ENCODE measurements around the gene PHTF2. TPM values are rescaled to one million over a fixed set of nuclear protein-coding genes. Genes with fewer than 3 reads are reported as not detected.

Gene PHTF2
- polyA plus RNA-seq, 1 donor (not counting 4 experiments of a cell fraction or from before 2014, with no cell fraction given), result 24.1 TPM

DNA sequence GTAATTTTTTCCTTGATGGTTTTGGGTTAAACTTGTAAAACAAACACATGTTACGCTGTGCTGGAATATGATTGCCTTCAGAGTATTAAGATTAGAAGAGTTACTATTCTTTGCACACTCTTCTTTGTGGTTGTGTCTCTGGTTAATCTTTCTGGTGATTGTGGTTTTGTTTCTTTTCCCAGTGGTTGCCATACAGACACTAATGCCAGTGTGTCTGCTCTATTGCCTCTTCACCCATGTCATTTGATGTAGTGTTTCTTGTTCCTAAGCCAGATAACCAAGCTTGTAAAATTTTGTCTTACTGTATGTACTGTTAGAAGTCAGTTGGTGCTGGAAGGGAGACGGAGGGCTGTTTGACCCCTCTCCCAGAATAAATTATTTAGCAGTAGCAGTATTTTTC, 124.8 kb downstream of the PHTF2 start:
- no peak overlapping the region for H3K27ac ChIP-seq (ENCODE audit: control insufficient read depth, insufficient read depth, low read length)

DNA sequence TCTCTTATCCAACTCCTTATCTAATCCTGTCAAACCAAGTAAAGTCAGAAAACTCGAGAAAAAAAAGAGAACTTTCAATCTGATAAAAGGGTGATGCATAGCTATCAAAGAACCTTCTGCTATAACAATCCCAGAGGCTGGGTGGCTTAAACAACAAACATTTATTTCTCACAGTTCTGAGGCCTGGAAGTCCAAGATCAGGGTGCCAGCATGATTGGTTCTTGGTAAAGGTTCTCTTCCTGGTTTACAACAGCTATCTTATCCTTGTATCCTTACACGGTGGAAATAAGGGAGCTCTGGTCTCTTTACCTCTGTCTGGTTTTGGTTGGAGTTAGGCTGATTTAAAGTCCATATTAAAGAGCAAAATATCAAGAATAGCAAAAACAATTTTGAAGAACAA, 131.9 kb downstream of the PHTF2 start:
- H2AFZ ChIP-seq (ENCODE audit: control insufficient read depth, low read length), result no peak overlapping the region
- dilution Hi-C loops (cut with MboI; ENCODE audit: extremely low pct_ligation_motif_present, low sequenced_read_pairs), result no loop called here
- H3K4me1 ChIP-seq (ENCODE audit: control insufficient read depth, extremely low read depth, insufficient read depth, low read length), result peaks cover 5% of the 10 kb centered on the region
- DNase-seq (ENCODE audit: low read depth, low spot score) (no peak), FAIRE-seq (no peak)
- no peaks in the 10 kb centered on the region for H3K9me3 ChIP-seq (ENCODE audit: control insufficient read depth, low read depth, low read length)
- no peaks in the 10 kb centered on the region for H4K20me1 ChIP-seq (ENCODE audit: control insufficient read depth, extremely low read depth, insufficient read depth, low read length)
- H3K27me3 ChIP-seq (ENCODE audit: control insufficient read depth, extremely low read depth, insufficient read depth, low read length), result no peaks in the 10 kb centered on the region
- no peak overlapping the region for H3K9ac ChIP-seq (ENCODE audit: control insufficient read depth, extremely low read depth, insufficient read depth, low read length)
- H3K4me3 ChIP-seq (ENCODE audit: control insufficient read depth in 2 of 3, extremely low read depth in 1 of 3, insufficient read depth in 2 of 3, low read depth in 1 of 3, low read length in 3 of 3), result no peak overlapping the region
- H3K27ac ChIP-seq (ENCODE audit: control insufficient read depth, insufficient read depth, low read length), result no peak overlapping the region
- no peaks in the 10 kb centered on the region for H3K79me2 ChIP-seq (ENCODE audit: control insufficient read depth, insufficient read depth, low read length)
- TF ChIP-seq EZH2 (IDR thresholded peaks at IDR 0.05; ENCODE audit: low read length) (no peak), CTCF (optimal IDR thresholded peaks at IDR 0.05 in 1 of 3, IDR thresholded peaks at IDR 0.05 in 1 of 3, conservative IDR thresholded peaks at IDR 0.05 in 1 of 3; ENCODE audit: extremely low read depth in 1 of 3, insufficient read depth in 2 of 3, low read length in 3 of 3) (no peak)
- H3K4me2 ChIP-seq (ENCODE audit: control insufficient read depth, extremely low read depth, insufficient read depth, low read depth, low read length), result no peak overlapping the region
- no peaks in the 10 kb centered on the region for H3K9me1 ChIP-seq (ENCODE audit: control insufficient read depth, extremely low read depth, insufficient read depth, low read length)
- H3K36me3 ChIP-seq (ENCODE audit: control insufficient read depth in 2 of 2, extremely low read depth in 1 of 2, insufficient read depth in 2 of 2, low read length in 2 of 2), result no peaks in the 10 kb centered on the region

More for the DNA sequence above, 124.8 kb downstream of the PHTF2 start:
- Histone ChIP-seq H3K36me3 (ENCODE audit: control insufficient read depth in 2 of 2, extremely low read depth in 1 of 2, insufficient read depth in 2 of 2, low read length in 2 of 2) (no peaks in the 10 kb centered on the region), H3K9me1 (ENCODE audit: control insufficient read depth, extremely low read depth, insufficient read depth, low read length) (no peaks in the 10 kb centered on the region), H3K4me3 (ENCODE audit: control insufficient read depth in 2 of 3, extremely low read depth in 1 of 3, insufficient read depth in 2 of 3, low read depth in 1 of 3, low read length in 3 of 3) (no peak overlapping the region), H3K9ac (ENCODE audit: control insufficient read depth, extremely low read depth, insufficient read depth, low read length) (no peak overlapping the region), H3K79me2 (ENCODE audit: control insufficient read depth, insufficient read depth, low read length) (no peaks in the 10 kb centered on the region), H4K20me1 (ENCODE audit: control insufficient read depth, extremely low read depth, insufficient read depth, low read length) (no peaks in the 10 kb centered on the region), H2AFZ (ENCODE audit: control insufficient read depth, low read length) (no peak overlapping the region), H3K4me2 (ENCODE audit: control insufficient read depth, extremely low read depth, insufficient read depth, low read depth, low read length) (no peak overlapping the region), H3K4me1 (ENCODE audit: control insufficient read depth, extremely low read depth, insufficient read depth, low read length) (no peaks in the 10 kb centered on the region), H3K27me3 (ENCODE audit: control insufficient read depth, extremely low read depth, insufficient read depth, low read length) (no peaks in the 10 kb centered on the region), H3K9me3 (ENCODE audit: control insufficient read depth, low read depth, low read length) (no peaks in the 10 kb centered on the region)
- FAIRE-seq (no peak), DNase-seq (ENCODE audit: low read depth, low spot score) (no peak)
- TF ChIP-seq EZH2 (IDR thresholded peaks at IDR 0.05; ENCODE audit: low read length) (no peak), CTCF (optimal IDR thresholded peaks at IDR 0.05 in 1 of 3, IDR thresholded peaks at IDR 0.05 in 1 of 3, conservative IDR thresholded peaks at IDR 0.05 in 1 of 3; ENCODE audit: extremely low read depth in 1 of 3, insufficient read depth in 2 of 3, low read length in 3 of 3) (no peak)
- dilution Hi-C loops (cut with MboI; ENCODE audit: extremely low pct_ligation_motif_present, low sequenced_read_pairs), result no loop called here
